ENCODE data around the gene OTUD3. TPM values are rescaled to one million over a fixed set of nuclear protein-coding genes. Genes with fewer than 3 reads are reported as not detected.

The OTUD3 gene
- total and polyA plus RNA-seq, 2 of the 13 experiments (the other 11 are each of a cell fraction or from before 2014, with no cell fraction given) = 5.2 to 7.5 TPM

DNA sequence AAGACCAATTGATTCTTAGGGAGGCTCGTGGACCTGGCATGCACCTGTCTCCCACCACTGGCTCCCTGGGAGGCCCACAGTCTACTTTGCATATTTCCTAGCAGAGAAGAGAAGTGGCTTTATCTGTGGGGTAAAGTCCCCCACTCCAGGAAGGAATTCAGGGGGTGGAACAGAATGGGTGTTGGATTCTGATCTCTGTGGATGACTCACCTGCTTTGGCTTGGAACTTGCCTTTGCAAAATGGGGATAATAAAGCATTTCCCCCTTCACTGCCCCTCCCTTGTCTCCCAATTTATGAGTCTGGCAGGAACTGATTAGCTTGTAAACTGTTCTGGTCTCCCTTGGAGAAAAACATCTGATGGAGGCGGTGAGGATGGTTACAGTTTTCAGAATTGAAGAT lies 21.2 kb upstream of the OTUD3 start (continued):
- no peak for TF ChIP-seq ZBTB42 (CRISPR knock-in tag; IDR thresholded peaks at IDR 0.05)
- TF ChIP-seq HNRNPL (IDR thresholded peaks at IDR 0.05; ENCODE audit: low read depth, low read length) = no peak
- TF ChIP-seq ZNF780A (CRISPR knock-in tag; IDR thresholded peaks at IDR 0.05) = no peak
- TF ChIP-seq ZNF232 (CRISPR knock-in tag; IDR thresholded peaks at IDR 0.05; ENCODE audit: borderline replicate concordance) = no peak
- TF ChIP-seq, protein P1, sequence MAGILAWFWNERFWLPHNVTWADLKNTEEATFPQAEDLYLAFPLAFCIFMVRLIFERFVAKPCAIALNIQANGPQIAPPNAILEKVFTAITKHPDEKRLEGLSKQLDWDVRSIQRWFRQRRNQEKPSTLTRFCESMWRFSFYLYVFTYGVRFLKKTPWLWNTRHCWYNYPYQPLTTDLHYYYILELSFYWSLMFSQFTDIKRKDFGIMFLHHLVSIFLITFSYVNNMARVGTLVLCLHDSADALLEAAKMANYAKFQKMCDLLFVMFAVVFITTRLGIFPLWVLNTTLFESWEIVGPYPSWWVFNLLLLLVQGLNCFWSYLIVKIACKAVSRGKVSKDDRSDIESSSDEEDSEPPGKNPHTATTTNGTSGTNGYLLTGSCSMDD (CRISPR knock-in tag; IDR thresholded peaks at IDR 0.05) = no peak
- no peak for TF ChIP-seq RBM39 (IDR thresholded peaks at IDR 0.05; ENCODE audit: low read depth, low read length, poor library complexity, severe bottlenecking)
- TF ChIP-seq, protein P2, sequence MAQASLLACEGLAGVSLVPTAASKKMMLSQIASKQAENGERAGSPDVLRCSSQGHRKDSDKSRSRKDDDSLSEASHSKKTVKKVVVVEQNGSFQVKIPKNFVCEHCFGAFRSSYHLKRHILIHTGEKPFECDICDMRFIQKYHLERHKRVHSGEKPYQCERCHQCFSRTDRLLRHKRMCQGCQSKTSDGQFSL (CRISPR knock-in tag; IDR thresholded peaks at IDR 0.05) = no peak
- TF ChIP-seq KMT2B (CRISPR knock-in tag; IDR thresholded peaks at IDR 0.05) = no peak
- TF ChIP-seq ZFP82 (CRISPR knock-in tag; IDR thresholded peaks at IDR 0.05; ENCODE audit: borderline replicate concordance) = no peak
- no peak for TF ChIP-seq MEIS2 (CRISPR knock-in tag; IDR thresholded peaks at IDR 0.05)
- TF ChIP-seq, protein P3, sequence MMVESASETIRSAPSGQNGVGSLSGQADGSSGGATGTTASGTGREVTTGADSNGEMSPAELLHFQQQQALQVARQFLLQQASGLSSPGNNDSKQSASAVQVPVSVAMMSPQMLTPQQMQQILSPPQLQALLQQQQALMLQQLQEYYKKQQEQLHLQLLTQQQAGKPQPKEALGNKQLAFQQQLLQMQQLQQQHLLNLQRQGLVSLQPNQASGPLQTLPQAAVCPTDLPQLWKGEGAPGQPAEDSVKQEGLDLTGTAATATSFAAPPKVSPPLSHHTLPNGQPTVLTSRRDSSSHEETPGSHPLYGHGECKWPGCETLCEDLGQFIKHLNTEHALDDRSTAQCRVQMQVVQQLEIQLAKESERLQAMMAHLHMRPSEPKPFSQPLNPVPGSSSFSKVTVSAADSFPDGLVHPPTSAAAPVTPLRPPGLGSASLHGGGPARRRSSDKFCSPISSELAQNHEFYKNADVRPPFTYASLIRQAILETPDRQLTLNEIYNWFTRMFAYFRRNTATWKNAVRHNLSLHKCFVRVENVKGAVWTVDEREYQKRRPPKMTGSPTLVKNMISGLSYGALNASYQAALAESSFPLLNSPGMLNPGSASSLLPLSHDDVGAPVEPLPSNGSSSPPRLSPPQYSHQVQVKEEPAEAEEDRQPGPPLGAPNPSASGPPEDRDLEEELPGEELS (CRISPR knock-in tag; IDR thresholded peaks at IDR 0.05) = 0 out of 2 replicates have a peak, but pooled peaks have one; percentile 21
- peak; percentile 35; the same call in 1 of the 2 replicates for TF ChIP-seq JUND (CRISPR knock-in tag; IDR thresholded peaks at IDR 0.05)
- TF ChIP-seq, protein P4, sequence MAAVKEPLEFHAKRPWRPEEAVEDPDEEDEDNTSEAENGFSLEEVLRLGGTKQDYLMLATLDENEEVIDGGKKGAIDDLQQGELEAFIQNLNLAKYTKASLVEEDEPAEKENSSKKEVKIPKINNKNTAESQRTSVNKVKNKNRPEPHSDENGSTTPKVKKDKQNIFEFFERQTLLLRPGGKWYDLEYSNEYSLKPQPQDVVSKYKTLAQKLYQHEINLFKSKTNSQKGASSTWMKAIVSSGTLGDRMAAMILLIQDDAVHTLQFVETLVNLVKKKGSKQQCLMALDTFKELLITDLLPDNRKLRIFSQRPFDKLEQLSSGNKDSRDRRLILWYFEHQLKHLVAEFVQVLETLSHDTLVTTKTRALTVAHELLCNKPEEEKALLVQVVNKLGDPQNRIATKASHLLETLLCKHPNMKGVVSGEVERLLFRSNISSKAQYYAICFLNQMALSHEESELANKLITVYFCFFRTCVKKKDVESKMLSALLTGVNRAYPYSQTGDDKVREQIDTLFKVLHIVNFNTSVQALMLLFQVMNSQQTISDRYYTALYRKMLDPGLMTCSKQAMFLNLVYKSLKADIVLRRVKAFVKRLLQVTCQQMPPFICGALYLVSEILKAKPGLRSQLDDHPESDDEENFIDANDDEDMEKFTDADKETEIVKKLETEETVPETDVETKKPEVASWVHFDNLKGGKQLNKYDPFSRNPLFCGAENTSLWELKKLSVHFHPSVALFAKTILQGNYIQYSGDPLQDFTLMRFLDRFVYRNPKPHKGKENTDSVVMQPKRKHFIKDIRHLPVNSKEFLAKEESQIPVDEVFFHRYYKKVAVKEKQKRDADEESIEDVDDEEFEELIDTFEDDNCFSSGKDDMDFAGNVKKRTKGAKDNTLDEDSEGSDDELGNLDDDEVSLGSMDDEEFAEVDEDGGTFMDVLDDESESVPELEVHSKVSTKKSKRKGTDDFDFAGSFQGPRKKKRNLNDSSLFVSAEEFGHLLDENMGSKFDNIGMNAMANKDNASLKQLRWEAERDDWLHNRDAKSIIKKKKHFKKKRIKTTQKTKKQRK (IDR thresholded peaks at IDR 0.05; ENCODE audit: low read length) = no peak
- no peak for TF ChIP-seq PHF21A (CRISPR knock-in tag; IDR thresholded peaks at IDR 0.05)
- TF ChIP-seq ZNF781 (CRISPR knock-in tag; IDR thresholded peaks at IDR 0.05; ENCODE audit: borderline replicate concordance, not compliant biosample characterization) = no peak
- TF ChIP-seq, protein P5, sequence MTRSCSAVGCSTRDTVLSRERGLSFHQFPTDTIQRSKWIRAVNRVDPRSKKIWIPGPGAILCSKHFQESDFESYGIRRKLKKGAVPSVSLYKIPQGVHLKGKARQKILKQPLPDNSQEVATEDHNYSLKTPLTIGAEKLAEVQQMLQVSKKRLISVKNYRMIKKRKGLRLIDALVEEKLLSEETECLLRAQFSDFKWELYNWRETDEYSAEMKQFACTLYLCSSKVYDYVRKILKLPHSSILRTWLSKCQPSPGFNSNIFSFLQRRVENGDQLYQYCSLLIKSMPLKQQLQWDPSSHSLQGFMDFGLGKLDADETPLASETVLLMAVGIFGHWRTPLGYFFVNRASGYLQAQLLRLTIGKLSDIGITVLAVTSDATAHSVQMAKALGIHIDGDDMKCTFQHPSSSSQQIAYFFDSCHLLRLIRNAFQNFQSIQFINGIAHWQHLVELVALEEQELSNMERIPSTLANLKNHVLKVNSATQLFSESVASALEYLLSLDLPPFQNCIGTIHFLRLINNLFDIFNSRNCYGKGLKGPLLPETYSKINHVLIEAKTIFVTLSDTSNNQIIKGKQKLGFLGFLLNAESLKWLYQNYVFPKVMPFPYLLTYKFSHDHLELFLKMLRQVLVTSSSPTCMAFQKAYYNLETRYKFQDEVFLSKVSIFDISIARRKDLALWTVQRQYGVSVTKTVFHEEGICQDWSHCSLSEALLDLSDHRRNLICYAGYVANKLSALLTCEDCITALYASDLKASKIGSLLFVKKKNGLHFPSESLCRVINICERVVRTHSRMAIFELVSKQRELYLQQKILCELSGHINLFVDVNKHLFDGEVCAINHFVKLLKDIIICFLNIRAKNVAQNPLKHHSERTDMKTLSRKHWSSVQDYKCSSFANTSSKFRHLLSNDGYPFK (CRISPR knock-in tag; IDR thresholded peaks at IDR 0.05; ENCODE audit: borderline replicate concordance) = no peak
- TF ChIP-seq RAD21 (CRISPR knock-in tag; IDR thresholded peaks at IDR 0.05) = no peak
- TF ChIP-seq ZBTB21 (CRISPR knock-in tag; IDR thresholded peaks at IDR 0.05) = no peak
